WTC11 (cell line): ENCODE results near the gene DISC1. TPM values are rescaled to one million over a fixed set of nuclear protein-coding genes. Genes with fewer than 3 reads are reported as not detected.
A peak's percentile ranks its signal among the peaks of the same experiment; 100 is the strongest.

Experiments used
- ATAC-seq: fragments of 200-7000 bp; cut with Tn5 transposase; 2 replicates; pipeline ENCODE4 v1.10.0; 2021; ENCODE audit warnings: mild to moderate bottlenecking, moderate library complexity
- CTCF ChIA-PET: fragments of 300-600 bp; sonication (Branson Sonifier 250); formaldehyde crosslinking; loops from one replicate; lab custom pipeline; 2021; ENCODE audit warnings: antibody characterized with exemption; lab: Charles Lee
- POLR2A ChIA-PET: fragments of 350-600 bp; sonication (Branson Sonifier 250); formaldehyde crosslinking; loops from one replicate; lab custom pipeline; 2021; ENCODE audit warnings: antibody characterized with exemption; lab: Charles Lee
- DNase-seq: peaks from one replicate; pipeline ENCODE4 v3.0.0; 2021; ENCODE audit warnings: low spot score
- H3K27ac Mint-ChIP-seq: 2 replicates; pipeline ENCODE4 v1.8.0; 2021; ENCODE audit warnings: mixed read lengths
- H3K27me3 Mint-ChIP-seq: 2 replicates; pipeline ENCODE4 v1.8.0; 2021; ENCODE audit warnings: low read depth, mild to moderate bottlenecking, moderate library complexity, mixed read lengths
- H3K36me3 Mint-ChIP-seq: 2 replicates; pipeline ENCODE4 v1.8.0; 2021; ENCODE audit warnings: mixed read lengths
- H3K4me1 Mint-ChIP-seq: 2 replicates; pipeline ENCODE4 v1.8.0; 2022; ENCODE audit warnings: mixed read lengths
- H3K4me3 Mint-ChIP-seq: 2 replicates; pipeline ENCODE4 v1.8.0; 2021; ENCODE audit warnings: mild to moderate bottlenecking, moderate library complexity, mixed read lengths
- H3K9me3 Mint-ChIP-seq: 2 replicates; pipeline ENCODE4 v1.8.0; 2021; ENCODE audit warnings: mixed read lengths
- AFF4 ChIP-seq: sonication (generic); formaldehyde crosslinking; IDR thresholded peaks from 2 replicates; pipeline ENCODE4 v1.8.1; 2023; ENCODE audit warnings: mild to moderate bottlenecking, missing genetic modification reagents, borderline replicate concordance
- ATF2 ChIP-seq: sonication (generic); formaldehyde crosslinking; IDR thresholded peaks from 2 replicates; pipeline ENCODE4 v1.8.1; 2022; ENCODE audit warnings: low read depth, missing genetic modification reagents, borderline replicate concordance
- CBFB ChIP-seq: sonication (generic); formaldehyde crosslinking; IDR thresholded peaks from 2 replicates; pipeline ENCODE4 v1.8.1; 2022; ENCODE audit warnings: mild to moderate bottlenecking, low read depth, missing genetic modification reagents
- CTCF ChIP-seq: fragments of 200-600 bp; IDR thresholded peaks from 2 replicates; pipeline ENCODE4 v1.8.0; 2022; ENCODE audit warnings: antibody characterized with exemption
- HMGXB4 ChIP-seq: sonication (generic); formaldehyde crosslinking; IDR thresholded peaks from 2 replicates; pipeline ENCODE4 v1.8.1; 2023; ENCODE audit warnings: mild to moderate bottlenecking, moderate library complexity, missing genetic modification reagents
- MAX ChIP-seq: sonication (generic); formaldehyde crosslinking; IDR thresholded peaks from 2 replicates; pipeline ENCODE4 v1.8.0; 2022; ENCODE audit warnings: mild to moderate bottlenecking, missing genetic modification reagents
- NFE2L1 ChIP-seq: sonication (generic); formaldehyde crosslinking; IDR thresholded peaks from 2 replicates; pipeline ENCODE4 v1.8.1; 2023; ENCODE audit warnings: missing genetic modification reagents
- NR3C1 ChIP-seq: sonication (generic); formaldehyde crosslinking; conservative IDR thresholded peaks from 2 replicates; pipeline ENCODE4 v1.8.1; 2023; ENCODE audit warnings: low read depth, mild to moderate bottlenecking, missing genetic modification reagents
- PRDM15 ChIP-seq: sonication (generic); formaldehyde crosslinking; IDR thresholded peaks from 2 replicates; pipeline ENCODE4 v1.8.0; 2022; ENCODE audit warnings: missing genetic modification reagents
- PRRX2 ChIP-seq: fragments of 250-450 bp; sonication (Bioruptor Pico); IDR thresholded peaks from 2 replicates; pipeline ENCODE4 v1.8.0; 2021; ENCODE audit warnings: mild to moderate bottlenecking
- RELA ChIP-seq: sonication (generic); formaldehyde crosslinking; IDR thresholded peaks from 2 replicates; pipeline ENCODE4 v1.8.1; 2022; ENCODE audit warnings: missing genetic modification reagents, mild to moderate bottlenecking, borderline replicate concordance
- SP1 ChIP-seq: sonication (generic); formaldehyde crosslinking; conservative IDR thresholded peaks from 2 replicates; pipeline ENCODE4 v1.8.1; 2022; ENCODE audit warnings: missing genetic modification reagents
- TEAD1 ChIP-seq: sonication (generic); formaldehyde crosslinking; IDR thresholded peaks from 2 replicates; pipeline ENCODE4 v1.8.0; 2022; ENCODE audit warnings: mild to moderate bottlenecking, missing genetic modification reagents
- ZBTB43 ChIP-seq: sonication (generic); formaldehyde crosslinking; IDR thresholded peaks from 2 replicates; pipeline ENCODE4 v1.8.1; 2023; ENCODE audit warnings: mild to moderate bottlenecking, missing genetic modification reagents
- ZNF121 ChIP-seq: sonication (generic); formaldehyde crosslinking; IDR thresholded peaks from 2 replicates; pipeline ENCODE4 v1.8.0; 2023; ENCODE audit warnings: missing genetic modification reagents
- ZNF232 ChIP-seq: sonication (generic); formaldehyde crosslinking; IDR thresholded peaks from 2 replicates; pipeline ENCODE4 v1.8.0; 2022; ENCODE audit warnings: mild to moderate bottlenecking, missing genetic modification reagents
- total RNA-seq: library from RNA; stranded (reverse); gene quantifications from 3 replicates; pipeline ENCODE4 v1.2.3, GENCODE V29; 2021

The DISC1 gene
- total RNA-seq, 1 experiment from 2014 or later = 5.5 TPM

- ATAC-seq = peak; percentile 97
- POLR2A ChIA-PET = interaction anchor here (0.6 kb wide), 1 partner anchor 142 kb away, joined by 4 read pairs; no protein-coding TSS in a partner anchor
Measured at GRCh38 chr1:231883382-231883781, 256.8 kb downstream of the DISC1 start.

GRCh38 chr1:231885209-231885854, 258.7 kb downstream of the DISC1 start:
- ChIA-PET POLR2A (no interaction called here), CTCF (no interaction called here)
- Mint-ChIP-seq H3K36me3 (no peaks in the 10 kb centered on the region), H3K9me3 (no peaks in the 10 kb centered on the region), H3K27ac (no peak overlapping the region), H3K4me3 (no peak overlapping the region), H3K27me3 (peaks cover 4% of the 10 kb centered on the region), H3K4me1 (peaks cover 7% of the 10 kb centered on the region)
- TF ChIP-seq NFE2L1 (CRISPR knock-in tag) (no peak), PRDM15 (CRISPR knock-in tag) (no peak), CTCF (no peak), TEAD1 (CRISPR knock-in tag) (no peak), SP1 (CRISPR knock-in tag) (no peak), AFF4 (CRISPR knock-in tag) (no peak), ZNF232 (no peak), PRRX2 (no peak), CBFB (CRISPR knock-in tag) (no peak), RELA (CRISPR knock-in tag) (no peak), HMGXB4 (CRISPR knock-in tag) (no peak)
- DNase-seq = no peak
- no peak for ATAC-seq

More at GRCh38 chr1:231883382-231883781, 256.8 kb downstream of the DISC1 start:
- Mint-ChIP-seq H3K36me3 (no peaks in the 10 kb centered on the region), H3K27me3 (peaks cover 4% of the 10 kb centered on the region), H3K27ac (no peak overlapping the region; the same call in 1 of the 2 replicates), H3K4me1 (peaks cover 7% of the 10 kb centered on the region), H3K4me3 (no peak overlapping the region), H3K9me3 (no peaks in the 10 kb centered on the region)
- TF ChIP-seq MAX (CRISPR knock-in tag) (peak; percentile 34; the same call in 1 of the 2 replicates), NR3C1 (no peak), ZNF121 (CRISPR knock-in tag) (peak; percentile 45; the same call in 1 of the 2 replicates), ATF2 (CRISPR knock-in tag) (no peak), ZBTB43 (no peak)
- DNase-seq = peak; percentile 41
- CTCF ChIA-PET = interaction anchor here (0.5 to 1.6 kb wide), 11 partner anchors 16 to 744 kb away, joined by 3 to 9 read pairs (median 4); no protein-coding TSS in a partner anchor
